ENCODE results near the gene KRT76.
"Not testable (repeated sequence)": the region's sequence is repeated elsewhere in the genome, so short reads cannot be mapped to it uniquely, and the experiment has no call there.

Gene KRT76

DNA sequence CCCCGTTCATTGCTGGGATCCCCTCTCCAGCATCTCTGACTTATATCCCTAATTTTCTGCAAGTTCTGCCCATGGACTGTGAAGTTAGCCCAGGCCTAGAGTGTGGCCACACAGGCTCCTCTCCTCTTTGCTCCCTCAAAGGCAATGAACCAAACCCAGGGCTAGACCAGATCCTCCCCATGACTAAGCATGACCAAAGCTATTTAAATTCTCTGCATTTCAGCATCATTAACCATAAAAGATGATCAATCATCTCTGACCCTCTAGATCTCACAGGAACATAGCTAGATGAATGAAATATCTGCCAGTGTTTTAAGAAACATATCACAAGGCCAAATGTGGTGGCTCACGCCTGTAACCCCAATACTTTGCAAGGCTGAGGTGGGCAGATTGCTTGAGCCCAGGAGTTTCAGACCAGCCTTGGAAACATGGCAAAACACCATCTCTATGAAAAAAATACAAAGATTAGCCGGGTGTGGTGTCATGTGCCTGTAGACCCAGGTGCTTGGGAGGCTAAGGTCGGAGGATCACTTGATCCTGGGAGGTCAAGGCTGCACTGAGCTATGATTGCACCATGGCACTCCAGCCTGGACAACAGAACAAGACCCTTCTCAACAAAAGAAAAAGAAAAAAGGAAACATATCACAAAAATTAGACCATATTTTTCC, 21.0 kb upstream of the KRT76 start:
- POLR2A ChIA-PET = no interaction called here
- TF ChIP-seq, protein P1, sequence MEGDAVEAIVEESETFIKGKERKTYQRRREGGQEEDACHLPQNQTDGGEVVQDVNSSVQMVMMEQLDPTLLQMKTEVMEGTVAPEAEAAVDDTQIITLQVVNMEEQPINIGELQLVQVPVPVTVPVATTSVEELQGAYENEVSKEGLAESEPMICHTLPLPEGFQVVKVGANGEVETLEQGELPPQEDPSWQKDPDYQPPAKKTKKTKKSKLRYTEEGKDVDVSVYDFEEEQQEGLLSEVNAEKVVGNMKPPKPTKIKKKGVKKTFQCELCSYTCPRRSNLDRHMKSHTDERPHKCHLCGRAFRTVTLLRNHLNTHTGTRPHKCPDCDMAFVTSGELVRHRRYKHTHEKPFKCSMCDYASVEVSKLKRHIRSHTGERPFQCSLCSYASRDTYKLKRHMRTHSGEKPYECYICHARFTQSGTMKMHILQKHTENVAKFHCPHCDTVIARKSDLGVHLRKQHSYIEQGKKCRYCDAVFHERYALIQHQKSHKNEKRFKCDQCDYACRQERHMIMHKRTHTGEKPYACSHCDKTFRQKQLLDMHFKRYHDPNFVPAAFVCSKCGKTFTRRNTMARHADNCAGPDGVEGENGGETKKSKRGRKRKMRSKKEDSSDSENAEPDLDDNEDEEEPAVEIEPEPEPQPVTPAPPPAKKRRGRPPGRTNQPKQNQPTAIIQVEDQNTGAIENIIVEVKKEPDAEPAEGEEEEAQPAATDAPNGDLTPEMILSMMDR (IDR thresholded peaks at IDR 0.05; ENCODE audit: control extremely low read depth, extremely low read depth, low read depth, missing control alignments) = no peak
- no peak for DNase-seq (ENCODE audit: extremely low spot score)
- CTCF ChIA-PET = interaction anchor here (0.7 kb wide), 1 partner anchor 18 kb away, joined by 3 read pairs; no protein-coding TSS in a partner anchor

GRCh38 chr12:52797529-52797894, 20.4 kb upstream of the KRT76 start:
- no peak for DNase-seq (ENCODE audit: extremely low spot score)
- ChIA-PET POLR2A (no interaction called here), CTCF (no interaction called here)
- TF ChIP-seq, protein P1 (IDR thresholded peaks at IDR 0.05; ENCODE audit: control extremely low read depth, extremely low read depth, low read depth, missing control alignments) = no peak

DNA sequence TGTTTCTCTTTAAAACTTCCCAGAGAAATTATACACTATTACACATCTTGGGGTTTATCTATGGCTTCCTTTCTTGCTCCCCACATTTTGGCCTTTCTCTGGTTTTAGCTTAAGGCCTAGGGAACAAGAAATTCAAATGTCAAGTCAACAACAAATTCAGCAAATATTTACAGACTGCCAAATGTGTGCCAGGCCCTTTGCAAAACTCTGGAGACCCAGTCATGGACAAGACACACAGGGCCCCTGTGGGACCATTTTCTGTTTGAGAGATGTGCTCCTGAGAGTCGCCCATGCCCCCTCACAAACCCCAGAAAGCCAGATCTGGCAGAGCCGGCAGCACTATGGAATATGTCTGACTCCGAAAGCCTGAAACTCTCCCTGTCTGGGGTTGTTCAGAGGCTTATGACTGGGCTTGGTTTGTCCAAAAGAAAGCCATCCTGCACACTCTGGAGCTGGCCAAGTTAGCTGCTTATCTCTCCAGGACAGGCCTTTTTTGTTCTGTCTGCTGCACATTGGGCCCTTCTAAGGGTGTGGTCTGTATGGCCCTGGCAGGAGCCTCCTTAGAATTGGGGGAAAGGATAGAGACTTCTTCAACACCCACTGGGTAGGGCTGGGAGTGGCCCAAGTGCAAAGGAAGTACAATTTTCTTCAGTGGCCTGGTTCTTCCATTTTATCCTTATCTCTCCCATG, 19.8 kb upstream of the KRT76 start:
- ChIA-PET POLR2A (no interaction called here), CTCF (interaction anchor here (1.5 kb wide), 1 partner anchor 11 kb away, joined by 4 read pairs; no protein-coding TSS in a partner anchor)
- TF ChIP-seq, protein P1 (IDR thresholded peaks at IDR 0.05; ENCODE audit: control extremely low read depth, extremely low read depth, low read depth, missing control alignments) = no peak
- no peak for DNase-seq (ENCODE audit: extremely low spot score)

DNA sequence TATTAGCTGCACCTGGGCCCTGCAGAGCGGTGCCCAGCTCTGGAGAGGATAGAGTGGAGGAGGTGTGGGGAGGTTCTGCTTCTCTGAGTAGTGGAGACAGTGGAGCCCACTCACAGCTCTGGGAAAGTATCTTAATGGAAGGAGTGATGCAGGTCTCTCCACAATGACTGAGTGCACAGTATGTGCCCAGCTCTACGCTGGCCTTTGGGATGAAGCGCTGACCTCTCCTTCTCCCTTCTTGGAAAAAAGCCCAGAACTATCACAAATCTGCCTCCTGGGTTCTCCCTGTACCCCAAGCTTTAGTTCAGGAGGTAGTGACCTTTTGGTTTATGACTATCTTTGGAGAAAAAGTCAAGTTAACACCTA, 19.3 kb upstream of the KRT76 start:
- POLR2A ChIA-PET = no interaction called here
- CTCF ChIA-PET = interaction anchor here (1.5 kb wide), 1 partner anchor 12 kb away, joined by 4 read pairs; no protein-coding TSS in a partner anchor
- TF ChIP-seq, protein P1 (IDR thresholded peaks at IDR 0.05; ENCODE audit: control extremely low read depth, extremely low read depth, low read depth, missing control alignments) = no peak
- no peak for DNase-seq (ENCODE audit: extremely low spot score)

DNA sequence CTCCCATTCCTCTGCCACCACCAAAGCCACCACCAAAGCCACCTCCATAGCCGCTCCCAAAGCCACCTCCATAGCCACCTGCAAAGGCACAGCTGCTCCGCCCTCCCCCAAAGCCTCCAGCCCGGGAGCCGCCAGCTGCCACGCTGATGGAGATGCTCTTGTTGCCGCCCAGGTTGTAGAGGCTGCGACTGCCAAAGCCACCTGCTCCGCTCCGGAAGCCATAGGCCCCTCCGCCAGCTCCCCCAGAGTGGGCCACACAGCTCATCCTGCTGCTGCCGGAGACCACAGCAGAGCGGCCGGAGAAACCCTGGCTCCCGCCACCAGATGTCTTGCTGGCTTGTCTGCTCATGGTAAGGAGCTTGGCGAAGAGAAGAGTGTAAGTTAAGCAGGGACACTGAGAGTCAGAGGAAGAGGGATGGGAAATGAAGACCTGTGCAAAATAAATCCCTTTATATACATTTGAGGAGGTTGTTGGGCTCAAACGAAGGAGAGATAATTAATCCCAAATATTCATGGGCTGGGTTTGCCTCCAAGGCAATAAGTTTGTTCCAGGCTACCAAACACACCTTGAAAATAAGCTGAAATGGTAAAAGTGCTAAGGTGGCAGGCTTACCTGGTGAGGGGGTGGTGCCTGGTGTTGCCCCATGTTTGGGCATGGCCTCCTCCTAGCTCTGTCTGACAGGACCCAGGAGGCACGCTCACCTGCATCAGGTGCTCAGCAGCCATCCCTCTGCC, 18.7 kb upstream of the KRT76 start, which contains the start of gene KRT3:
KRT3 (minus strand) TSS at position 424 of the 735 bp plus-strand sequence; CDS start at position 349, 75 bp downstream.
- CTCF ChIA-PET = interaction anchor here (1.5 kb wide), 1 partner anchor 12 kb away, joined by 4 read pairs; no protein-coding TSS in a partner anchor
- DNase-seq (ENCODE audit: extremely low spot score) = no peak
- TF ChIP-seq, protein P1 (IDR thresholded peaks at IDR 0.05; ENCODE audit: control extremely low read depth, extremely low read depth, low read depth, missing control alignments) = no peak
- POLR2A ChIA-PET = no interaction called here

GRCh38 chr12:52795332-52795674, 18.2 kb upstream of the KRT76 start:
- POLR2A ChIA-PET; CTCF ChIA-PET; DNase-seq (ENCODE audit: extremely low spot score): not testable (repeated sequence)
